Liver (tissue), 9 donors: ENCODE results near the gene PLS3. TPM values are rescaled to one million over a fixed set of nuclear protein-coding genes. Genes with fewer than 3 reads are reported as not detected.

Experiments
- DNase-seq: peaks from one replicate; pipeline ENCODE4 v3.0.0-alpha.2; 2017; ENCODE audit warnings: low spot score
- H3K27ac ChIP-seq, 2 donors: one replicate each; pipeline ENCODE4 v1.7.0; 2013; ENCODE audit warnings: inconsistent platforms in 2 of 2, low read length in 2 of 2, control low read depth in 1 of 2, low read depth in 1 of 2, mild to moderate bottlenecking in 1 of 2
- H3K27me3 ChIP-seq, 4 donors: one replicate each; pipeline versions ENCODE4 v1.6.1 to v1.7.0; 2013; ENCODE audit warnings: low read length in 3 of 4, inconsistent platforms in 1 of 4, mild to moderate bottlenecking in 1 of 4, moderate library complexity in 1 of 4; ENCODE audit not compliant: control insufficient read depth in 4 of 4, insufficient read depth in 4 of 4
- H3K36me3 ChIP-seq, 4 donors: one replicate each; pipeline versions ENCODE4 v1.6.1 to v1.7.0; 2013; ENCODE audit warnings: low read length in 3 of 4, mild to moderate bottlenecking in 3 of 4, low read depth in 1 of 4, moderate library complexity in 1 of 4; ENCODE audit not compliant: control insufficient read depth in 4 of 4, insufficient read depth in 3 of 4
- H3K4me1 ChIP-seq, 4 donors: one replicate each; pipeline versions ENCODE4 v1.6.1 to v1.7.0; 2013; ENCODE audit warnings: low read length in 3 of 4, mild to moderate bottlenecking in 3 of 4, moderate library complexity in 1 of 4; ENCODE audit not compliant: control insufficient read depth in 4 of 4, insufficient read depth in 4 of 4
- H3K4me3 ChIP-seq, 3 donors: one replicate each; pipeline versions ENCODE4 v1.6.1 to v1.7.0; 2013; ENCODE audit warnings: low read length in 3 of 3, control low read depth in 1 of 3, low read depth in 1 of 3, mild to moderate bottlenecking in 1 of 3
- H3K9ac ChIP-seq, 2 donors: one replicate each; pipeline ENCODE4 v1.7.0; 2013; ENCODE audit warnings: low read length in 2 of 2, mild to moderate bottlenecking in 2 of 2, moderate library complexity in 2 of 2, control low read depth in 1 of 2, low read depth in 1 of 2
- H3K9me3 ChIP-seq, 4 donors: one replicate each; pipeline versions ENCODE4 v1.6.1 to v1.7.0; 2013; ENCODE audit warnings: low read length in 3 of 4; ENCODE audit not compliant: control insufficient read depth in 4 of 4
- EGR1 ChIP-seq, 2 donors: IDR thresholded peaks; 2 replicates each; pipeline ENCODE4 v1.6.1; 2016 to 2018; ENCODE audit warnings: antibody characterized with exemption in 2 of 2, low read depth in 2 of 2
- FOXA1 ChIP-seq: IDR thresholded peaks from 2 replicates; pipeline ENCODE4 v1.6.1; 2016; ENCODE audit warnings: antibody characterized with exemption
- FOXA2 ChIP-seq: IDR thresholded peaks from 2 replicates; pipeline ENCODE4 v1.6.1; 2016; ENCODE audit warnings: antibody characterized with exemption
- GABPA ChIP-seq, 2 donors: IDR thresholded peaks in 1 of 2; conservative IDR thresholded peaks in 1 of 2; 2 replicates each; pipeline ENCODE4 v1.6.1; 2016; ENCODE audit warnings: antibody characterized with exemption in 2 of 2, mild to moderate bottlenecking in 1 of 2, moderate library complexity in 1 of 2
- HNF4A ChIP-seq, 2 donors: conservative IDR thresholded peaks; 2 replicates each; pipeline ENCODE4 v1.6.1; 2016; ENCODE audit warnings: antibody characterized with exemption in 2 of 2, mild to moderate bottlenecking in 2 of 2
- HNF4G ChIP-seq: IDR thresholded peaks from 2 replicates; pipeline ENCODE4 v1.6.1; 2016; ENCODE audit warnings: antibody characterized with exemption
- JUND ChIP-seq, 2 donors: IDR thresholded peaks; 2 replicates each; pipeline ENCODE4 v1.6.1; 2016; ENCODE audit warnings: antibody characterized with exemption in 2 of 2
- MAX ChIP-seq: IDR thresholded peaks from 2 replicates; pipeline ENCODE4 v1.6.1; 2016; ENCODE audit warnings: antibody characterized with exemption
- NR2F2 ChIP-seq: IDR thresholded peaks from 2 replicates; pipeline ENCODE4 v1.6.1; 2016; ENCODE audit warnings: antibody characterized with exemption
- RAD21 ChIP-seq, 2 donors: IDR thresholded peaks; 2 replicates each; pipeline ENCODE4 v1.6.1; 2016; ENCODE audit warnings: antibody characterized with exemption in 2 of 2, mild to moderate bottlenecking in 2 of 2
- REST ChIP-seq: IDR thresholded peaks from 2 replicates; pipeline ENCODE4 v1.6.1; 2016; ENCODE audit warnings: antibody characterized with exemption, mild to moderate bottlenecking
- RXRA ChIP-seq, 2 donors: IDR thresholded peaks; 2 replicates each; pipeline ENCODE4 v1.6.1; 2017 to 2018; ENCODE audit warnings: antibody characterized with exemption in 2 of 2, mild to moderate bottlenecking in 1 of 2
- SP1 ChIP-seq: IDR thresholded peaks from 2 replicates; pipeline ENCODE4 v1.6.1; 2018; ENCODE audit warnings: antibody characterized with exemption, mild to moderate bottlenecking
- TAF1 ChIP-seq: conservative IDR thresholded peaks from 2 replicates; pipeline ENCODE4 v1.6.1; 2016; ENCODE audit warnings: antibody characterized with exemption, mild to moderate bottlenecking
- YY1 ChIP-seq: IDR thresholded peaks from 2 replicates; pipeline ENCODE4 v1.6.1; 2016; ENCODE audit warnings: antibody characterized with exemption, mild to moderate bottlenecking
- ZBTB33 ChIP-seq: IDR thresholded peaks from 2 replicates; pipeline ENCODE4 v1.6.1; 2016; ENCODE audit warnings: antibody characterized with exemption
- WGBS: extraction: QIAGEN DNeasy Blood & Tissue Kit; methylation state at CpG from one replicate; pipeline ENCODE4 v1.1.7; 2013; 5-methylcytosine and 5-hydroxymethylcytosine counted together
- polyA plus RNA-seq, 2 donors: library from polyadenylated mRNA; stranded (reverse) in 1 of 2; unstranded in 1 of 2; fragments of 200-250 nt in 1 of 2; fragments of >200 nt in 1 of 2; fragmentation: Nextera tagmentation in 1 of 2; extraction: Ambion mirVana in 1 of 2; gene quantifications; one replicate each; pipeline versions ENCODE4 v1.2.1 to v1.2.3, GENCODE V29; 2013 to 2015
- total RNA-seq, 2 donors: library from RNA; depleted of rRNA; stranded (reverse); fragments of >200 nt; gene quantifications; one replicate each; pipeline ENCODE4 v1.2.3, GENCODE V29; 2014
- TF ChIP-seq, protein P1 (sequence below): fragments of 150-350 bp; IDR thresholded peaks from 2 replicates; pipeline ENCODE4 v1.5.1; 2017; ENCODE audit warnings: improper control_type of control experiment, low read depth, low read length; ENCODE audit not compliant: missing input control
- TF ChIP-seq, protein P2 (sequence below): IDR thresholded peaks from 2 replicates; pipeline ENCODE4 v1.6.1; 2016; ENCODE audit warnings: antibody characterized with exemption
- donor health status: healthy.
- donor health status: healthy.
- donor health status: healthy.
- donor health status: healthy.
- donor health status: healthy.

PLS3 gene
- total and polyA plus RNA-seq, 4 donors = 56.3 to 119 (median 71.6) TPM

DNA sequence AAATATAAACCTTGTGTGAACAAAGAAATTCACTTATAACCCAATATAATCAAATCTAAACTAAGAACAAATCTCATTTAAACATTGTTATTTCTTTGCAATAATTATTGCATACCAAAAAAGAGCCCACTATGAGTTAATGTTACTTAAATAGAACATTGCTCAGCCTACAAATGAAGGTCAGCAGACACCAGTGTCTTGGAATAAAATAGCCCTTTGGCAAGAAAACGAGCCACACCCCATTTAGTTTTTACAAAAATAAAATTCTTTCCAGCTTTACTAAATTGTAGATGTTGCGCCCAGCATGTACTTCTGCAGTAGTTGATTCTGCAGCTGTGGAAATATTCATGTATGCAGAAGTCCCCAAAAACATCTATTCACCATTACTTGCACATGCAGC, 12.2 kb downstream of the PLS3 start:
- 88% methylated on average over 2 of the region's 2 CpGs for WGBS
- Histone ChIP-seq H3K9ac (no peak overlapping the region), H3K27ac (no peak overlapping the region), H3K27me3 (no peaks in the 10 kb centered on the region), H3K4me1 (peaks cover 0 to 4% (median 0%) of the 10 kb centered on the region in 4 donors), H3K4me3 (no peak overlapping the region), H3K36me3 (peaks cover 0 to 3% (median 0%) of the 10 kb centered on the region in 4 donors), H3K9me3 (no peaks in the 10 kb centered on the region)
- no peak for DNase-seq
- no peak for TF ChIP-seq FOXA1
- TF ChIP-seq YY1 = no peak
- no peak for TF ChIP-seq NR2F2
- no peak for TF ChIP-seq TAF1
- no peak for TF ChIP-seq EGR1 (IDR thresholded peaks at IDR 0.05; ENCODE audit: low read depth in 2 of 2)
- TF ChIP-seq, protein P1, sequence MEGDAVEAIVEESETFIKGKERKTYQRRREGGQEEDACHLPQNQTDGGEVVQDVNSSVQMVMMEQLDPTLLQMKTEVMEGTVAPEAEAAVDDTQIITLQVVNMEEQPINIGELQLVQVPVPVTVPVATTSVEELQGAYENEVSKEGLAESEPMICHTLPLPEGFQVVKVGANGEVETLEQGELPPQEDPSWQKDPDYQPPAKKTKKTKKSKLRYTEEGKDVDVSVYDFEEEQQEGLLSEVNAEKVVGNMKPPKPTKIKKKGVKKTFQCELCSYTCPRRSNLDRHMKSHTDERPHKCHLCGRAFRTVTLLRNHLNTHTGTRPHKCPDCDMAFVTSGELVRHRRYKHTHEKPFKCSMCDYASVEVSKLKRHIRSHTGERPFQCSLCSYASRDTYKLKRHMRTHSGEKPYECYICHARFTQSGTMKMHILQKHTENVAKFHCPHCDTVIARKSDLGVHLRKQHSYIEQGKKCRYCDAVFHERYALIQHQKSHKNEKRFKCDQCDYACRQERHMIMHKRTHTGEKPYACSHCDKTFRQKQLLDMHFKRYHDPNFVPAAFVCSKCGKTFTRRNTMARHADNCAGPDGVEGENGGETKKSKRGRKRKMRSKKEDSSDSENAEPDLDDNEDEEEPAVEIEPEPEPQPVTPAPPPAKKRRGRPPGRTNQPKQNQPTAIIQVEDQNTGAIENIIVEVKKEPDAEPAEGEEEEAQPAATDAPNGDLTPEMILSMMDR = no peak
- TF ChIP-seq, protein P2, sequence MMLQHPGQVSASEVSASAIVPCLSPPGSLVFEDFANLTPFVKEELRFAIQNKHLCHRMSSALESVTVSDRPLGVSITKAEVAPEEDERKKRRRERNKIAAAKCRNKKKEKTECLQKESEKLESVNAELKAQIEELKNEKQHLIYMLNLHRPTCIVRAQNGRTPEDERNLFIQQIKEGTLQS = no peak
- TF ChIP-seq SP1 = no peak
- no peak for TF ChIP-seq RXRA (IDR thresholded peaks at IDR 0.05)
- TF ChIP-seq REST = no peak
- TF ChIP-seq GABPA (IDR thresholded peaks at IDR 0.05 in 1 of 2, conservative IDR thresholded peaks at IDR 0.05 in 1 of 2) = no peak
- no peak for TF ChIP-seq HNF4A (conservative IDR thresholded peaks at IDR 0.05)
- TF ChIP-seq JUND (IDR thresholded peaks at IDR 0.05) = no peak
- no peak for TF ChIP-seq HNF4G
- TF ChIP-seq MAX = no peak
- no peak for TF ChIP-seq ZBTB33
- no peak for TF ChIP-seq FOXA2
- no peak for TF ChIP-seq RAD21 (IDR thresholded peaks at IDR 0.05)
